Measurements from ENCODE around the gene LETM1. TPM values are rescaled to one million over a fixed set of nuclear protein-coding genes. Genes with fewer than 3 reads are reported as not detected.

Gene LETM1
- total and polyA plus RNA-seq, 2 of the 8 experiments (the other 6 are each of a cell fraction or from before 2014, with no cell fraction given), result 19.8 to 50.1 TPM

DNA sequence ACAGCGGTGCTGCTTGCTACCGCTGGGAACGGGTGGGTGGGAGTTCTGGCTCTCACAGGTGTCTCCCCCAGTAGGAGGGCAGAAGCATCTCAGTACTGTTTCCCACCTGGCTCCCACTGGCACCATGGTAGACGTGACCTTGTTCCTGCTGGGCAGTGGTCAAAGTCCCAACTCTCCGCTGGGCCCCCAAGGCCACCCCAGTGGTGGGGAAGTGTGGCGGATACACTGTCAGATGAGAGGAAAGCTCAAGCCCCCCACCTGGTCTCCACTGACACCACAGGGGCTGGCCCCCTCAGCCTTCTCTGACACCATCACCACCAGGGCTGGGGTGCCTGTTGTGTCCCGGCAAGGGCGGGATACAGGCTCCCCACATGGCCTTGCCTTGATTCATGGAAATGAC, 24.6 kb downstream of the LETM1 start:
- Histone ChIP-seq H4K5ac (ENCODE audit: insufficient read length, low read depth, low read length) (no peak overlapping the region), H3K4ac (replicated peaks; ENCODE audit: insufficient read length, low read depth, low read length) (no peak overlapping the region), H2BK5ac (ENCODE audit: low read depth, low read length) (no peak overlapping the region), H3K9me3 (ENCODE audit: insufficient read depth in 2 of 2, low read depth in 1 of 2, low read length in 1 of 2) (no peaks in the 10 kb centered on the region; a peak in 2 of 4 replicates), H2BK12ac (ENCODE audit: low read depth, low read length) (no peak overlapping the region), H3K9ac (replicated peaks in 1 of 4; ENCODE audit: extremely low read depth in 1 of 4, low read depth in 3 of 4, low read length in 3 of 4) (no peak overlapping the region), H3K23me2 (ENCODE audit: low read depth, low read length) (no peaks in the 10 kb centered on the region), H4K20me1 (replicated peaks in 1 of 2; ENCODE audit: control insufficient read depth in 1 of 2, insufficient read depth in 2 of 2, low read length in 2 of 2) (peaks cover 0 to 7% of the 10 kb centered on the region in 2 experiments), H3K79me2 (ENCODE audit: control insufficient read depth in 1 of 2, insufficient read depth in 2 of 2, low read length in 2 of 2) (no peaks in the 10 kb centered on the region), H3K36me3 (ENCODE audit: control insufficient read depth in 2 of 4, insufficient read depth in 4 of 4, low read length in 3 of 4) (peaks cover 0 to 23% (median 8%) of the 10 kb centered on the region in 4 experiments; a peak in 5 of 8 replicates), H2BK120ac (replicated peaks; ENCODE audit: low read depth, low read length) (no peak overlapping the region), H3K4me1 (replicated peaks in 1 of 4; ENCODE audit: control insufficient read depth in 3 of 4, insufficient read depth in 4 of 4, low read length in 3 of 4) (peaks cover 0 to 4% (median 1%) of the 10 kb centered on the region in 4 experiments; a peak in 4 of 7 replicates), H2AFZ (ENCODE audit: low read length) (no peak overlapping the region), H3K56ac (replicated peaks; ENCODE audit: insufficient read length, low read depth, low read length) (no peak overlapping the region), H2BK15ac (ENCODE audit: low read length) (no peak overlapping the region), H3K4me2 (ENCODE audit: insufficient read depth in 1 of 2, low read depth in 2 of 2, low read length in 2 of 2) (no peak overlapping the region), H3K27ac (ENCODE audit: low read depth, low read length) (no peak overlapping the region), H3K18ac (ENCODE audit: extremely low read depth, low read length) (no peak overlapping the region), H3K27me3 (replicated peaks in 1 of 4; ENCODE audit: control insufficient read depth in 3 of 4, extremely low read depth in 1 of 4, insufficient read depth in 3 of 4, low read length in 3 of 4) (no peaks in the 10 kb centered on the region), H4K8ac (ENCODE audit: extremely low read depth, insufficient read depth, low read length) (no peak overlapping the region), H3K14ac (ENCODE audit: insufficient read length) (no peak overlapping the region), H2BK20ac (ENCODE audit: low read length) (no peak overlapping the region), H3K4me3 (ENCODE audit: extremely low read depth in 1 of 4, insufficient read depth in 2 of 4, low read depth in 3 of 4, low read length in 4 of 4) (no peak overlapping the region), H2AK5ac (ENCODE audit: low read depth, low read length) (no peak overlapping the region), H3K23ac (ENCODE audit: insufficient read length) (no peak overlapping the region), H4K91ac (replicated peaks; ENCODE audit: insufficient read length, low read length) (no peak overlapping the region), H3K79me1 (ENCODE audit: low read depth, low read length) (no peaks in the 10 kb centered on the region)
- ChIA-PET CTCF (ENCODE audit: partially characterized antibody) (interaction anchor here (1.0 to 4.1 kb wide), 10 partner anchors 11 to 105 kb away, joined by 3 to 16 read pairs (median 4); no protein-coding TSS in a partner anchor), POLR2A (ENCODE audit: partially characterized antibody) (no interaction called here)
- FAIRE-seq (no peak), DNase-seq (ENCODE audit: low read depth in 1 of 2, low spot score in 2 of 2) (no peak)
- 94% methylated on average over 8 of the region's 8 CpGs; no CpG with 5 or more reads in 1 of the 2 experiments for WGBS, 2 experiments (ENCODE audit: extremely low coverage in 1 of 2, insufficient coverage in 1 of 2, insufficient read length in 1 of 2, insufficient replicate concordance in 2 of 2, low coverage in 1 of 2, low lambda C conversion rate in 2 of 2, missing lambda C conversion rate in 1 of 2)
- TF ChIP-seq CTCF (IDR thresholded peaks at IDR 0.05; ENCODE audit: control extremely low read depth in 1 of 3, insufficient read depth in 1 of 3, low read depth in 1 of 3, low read length in 3 of 3) (no peak), JUND (IDR thresholded peaks at IDR 0.05; ENCODE audit: low read length) (no peak), ASH2L (IDR thresholded peaks at IDR 0.05; ENCODE audit: low read length) (no peak), SIN3A (conservative IDR thresholded peaks at IDR 0.05 in 1 of 2, IDR thresholded peaks at IDR 0.05 in 1 of 2; ENCODE audit: low read depth in 1 of 2, low read length in 2 of 2) (no peak)
